ENCODE results near the gene ABLIM2.
"Not testable (repeated sequence)": the region's sequence is repeated elsewhere in the genome, so short reads cannot be mapped to it uniquely, and the experiment has no call there.

ABLIM2 gene

DNA sequence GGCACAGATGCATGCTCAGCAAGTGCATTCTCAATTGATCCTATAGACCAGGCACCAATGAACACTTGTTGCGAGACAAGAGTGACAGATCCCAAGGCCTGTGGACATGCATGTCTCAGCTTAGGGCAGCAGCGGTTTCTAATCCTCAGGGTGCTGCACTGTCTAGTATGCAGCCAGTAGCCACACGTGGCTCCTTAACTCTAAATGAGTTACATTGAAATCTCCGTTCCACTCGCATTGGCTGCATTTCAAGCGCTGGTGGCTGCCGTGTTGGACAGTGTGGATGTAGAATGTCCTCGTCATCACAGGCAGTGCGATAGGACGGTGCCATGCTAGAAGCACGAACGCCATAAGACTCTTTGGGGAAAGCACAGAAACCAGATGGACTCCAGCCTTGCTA is 194.9 kb downstream of the ABLIM2 start:
- no peak for DNase-seq (ENCODE audit: low read depth)

GRCh38 chr4:7962609-7963508 is 195.8 kb downstream of the ABLIM2 start:
- no peak for DNase-seq (ENCODE audit: low read depth)

DNA sequence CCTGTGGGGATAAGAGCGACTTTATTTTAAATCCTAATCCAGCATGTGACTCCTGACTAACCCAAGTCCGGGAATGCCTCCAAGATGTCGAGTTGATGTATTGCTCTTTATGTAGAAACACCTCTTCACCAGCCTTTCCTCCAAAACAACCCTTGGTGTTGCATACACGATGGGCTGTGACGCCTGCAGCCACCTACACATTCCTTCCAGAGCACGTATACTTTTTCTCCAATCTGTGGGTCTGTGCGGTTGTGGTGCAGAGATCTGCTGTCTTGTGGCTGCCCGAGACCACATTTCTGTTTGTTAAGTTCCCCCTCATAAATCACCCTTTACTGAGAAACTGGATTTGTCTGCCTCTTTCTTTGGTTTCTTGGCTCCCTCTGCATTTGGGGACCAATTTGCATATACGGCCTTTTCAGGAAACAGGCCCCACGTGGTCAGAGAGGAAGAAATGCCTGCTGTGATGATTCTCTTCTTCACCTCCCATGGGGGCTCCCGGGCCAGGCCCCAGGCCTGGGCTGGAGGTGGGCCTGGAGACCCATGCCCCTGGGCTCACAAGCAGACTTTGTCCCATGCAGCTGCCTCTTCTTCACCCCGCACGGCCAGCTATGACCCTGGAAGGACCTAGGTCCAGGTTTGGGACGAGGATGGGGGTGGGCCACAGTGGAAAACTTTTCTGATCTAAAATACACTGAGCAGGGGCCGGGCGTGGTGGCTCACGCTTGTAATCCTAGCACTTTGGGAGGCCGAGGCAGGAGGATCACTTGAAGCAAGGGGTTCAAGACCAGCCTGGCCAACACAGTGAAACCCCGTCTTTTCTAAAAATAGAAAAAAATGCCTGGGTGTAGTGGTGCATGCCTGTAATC is 197.6 kb downstream of the ABLIM2 start:
- no peak for DNase-seq (ENCODE audit: low read depth)

- no peak for DNase-seq (ENCODE audit: low read depth)
Observed at GRCh38 chr4:7960017-7960789, 198.4 kb downstream of the ABLIM2 start.

DNA sequence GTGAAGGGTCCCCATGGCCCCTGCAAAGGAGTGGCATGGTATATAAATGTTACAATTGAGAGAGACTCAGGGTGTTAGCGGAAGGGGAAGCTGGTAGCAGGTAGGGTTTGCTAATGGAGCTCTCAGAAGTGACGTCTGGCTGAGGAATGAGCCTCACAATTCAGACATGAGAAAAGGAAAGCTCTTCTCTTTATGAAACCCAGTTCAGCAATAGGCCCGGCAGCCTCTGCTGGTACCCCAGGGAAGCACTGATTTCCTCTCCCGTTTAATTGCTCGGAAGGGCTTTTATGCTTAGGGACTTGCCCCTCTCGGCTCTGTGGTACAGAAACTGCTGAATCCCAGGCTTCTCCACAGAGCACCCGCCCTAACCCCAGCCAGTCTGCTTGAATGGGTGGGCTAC is 199.5 kb downstream of the ABLIM2 start:
- DNase-seq (ENCODE audit: low read depth), result no peak

GRCh38 chr4:7956934-7957656 is 201.5 kb downstream of the ABLIM2 start:
- DNase-seq (ENCODE audit: low read depth), result no peak

- DNase-seq (ENCODE audit: low read depth), result no peak
Observed at GRCh38 chr4:7956270-7956808, 202.3 kb downstream of the ABLIM2 start.

GRCh38 chr4:7955393-7955792 is 203.2 kb downstream of the ABLIM2 start:
- no peak for DNase-seq (ENCODE audit: low read depth)

GRCh38 chr4:7952615-7953014 is 206.0 kb downstream of the ABLIM2 start:
- no peak for DNase-seq (ENCODE audit: low read depth)

GRCh38 chr4:7950301-7951092 is 208.1 kb downstream of the ABLIM2 start:
- DNase-seq (ENCODE audit: low read depth), result no peak

- no peak for DNase-seq (ENCODE audit: low read depth)
Observed at GRCh38 chr4:7949759-7950158, 208.9 kb downstream of the ABLIM2 start.

DNA sequence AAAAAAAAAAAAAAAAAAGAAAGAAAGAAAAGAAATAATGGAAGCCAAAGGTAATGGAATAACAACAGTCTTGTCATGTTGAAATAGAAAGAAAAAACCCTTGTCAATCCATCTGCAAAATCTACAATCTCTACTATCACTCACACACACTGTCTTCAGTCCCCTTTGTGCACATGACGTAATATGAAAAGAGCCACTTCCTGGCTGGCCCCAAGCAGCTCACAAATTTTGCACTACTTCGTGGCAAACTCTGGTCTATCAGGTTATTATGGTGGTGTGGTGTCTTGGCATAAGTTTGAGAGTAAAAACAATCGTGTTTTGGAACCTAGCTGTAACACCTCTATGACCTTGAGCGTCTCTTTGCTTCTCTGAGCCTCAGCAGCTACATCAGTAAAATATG is 210.7 kb downstream of the ABLIM2 start:
- DNase-seq (ENCODE audit: low read depth), result no peak

DNA sequence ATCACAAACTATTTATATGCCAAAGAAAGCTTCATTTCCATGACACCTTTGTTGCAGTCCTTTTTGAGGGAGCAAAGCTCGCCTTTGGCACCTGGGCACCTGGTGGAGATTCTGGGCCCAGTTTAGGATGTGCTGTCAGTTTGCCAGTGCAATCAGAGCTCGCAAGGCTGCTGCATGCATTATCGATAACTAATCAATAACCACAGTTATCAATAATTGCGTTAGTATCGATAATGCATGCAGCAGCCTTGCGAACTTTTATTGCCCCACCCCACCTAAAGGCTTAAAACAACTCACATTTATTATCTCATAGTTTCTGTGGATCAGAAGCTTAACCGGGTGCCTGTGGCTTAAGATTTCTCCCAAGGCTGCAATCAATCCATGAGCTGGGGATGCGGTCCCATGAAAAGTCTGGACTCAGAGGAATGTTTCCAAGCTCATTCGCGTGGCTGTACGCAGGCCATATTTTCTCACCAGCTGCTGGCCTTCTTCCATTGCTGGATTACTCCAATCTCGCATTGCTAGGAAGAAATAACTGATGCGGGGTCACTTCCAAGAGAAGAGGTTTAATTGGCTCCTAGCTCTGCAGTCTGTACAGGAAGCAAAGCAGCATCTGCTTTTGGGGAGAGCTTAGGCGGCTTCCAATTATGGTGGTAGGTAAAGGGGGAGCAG is 212.8 kb downstream of the ABLIM2 start:
- no peak for DNase-seq (ENCODE audit: low read depth)

DNA sequence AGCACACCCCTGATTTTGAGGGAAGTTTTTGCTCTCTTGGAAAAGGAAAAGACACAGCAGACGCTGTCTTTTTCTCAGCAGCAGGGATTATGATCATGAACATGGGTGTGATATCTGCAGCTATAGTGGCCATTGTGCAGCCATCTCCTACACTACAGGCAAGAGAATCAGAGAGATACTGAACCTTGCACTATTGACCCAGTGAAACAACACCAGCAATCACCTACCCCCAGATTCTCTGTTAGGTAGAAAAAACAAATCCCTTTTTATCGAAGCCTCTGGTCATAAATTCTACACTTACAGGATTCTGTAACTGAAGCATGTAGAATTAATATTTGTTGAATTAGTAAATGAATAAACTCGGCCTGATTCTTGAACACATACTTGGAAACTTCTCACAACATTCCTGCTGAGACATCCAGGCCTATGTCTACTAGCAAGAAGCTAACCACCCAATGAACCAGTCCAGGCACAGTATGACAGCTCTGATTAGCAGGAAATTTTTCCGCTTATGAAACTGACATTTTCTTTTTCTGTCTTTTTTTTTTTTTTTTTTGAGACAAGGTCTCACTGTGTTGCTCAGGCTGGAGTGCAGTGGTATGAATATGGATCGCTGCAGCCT is 213.9 kb downstream of the ABLIM2 start:
- DNase-seq (ENCODE audit: low read depth), result no peak

- DNase-seq (ENCODE audit: low read depth), result not testable (repeated sequence)
Observed at GRCh38 chr4:7943688-7944087, 214.9 kb downstream of the ABLIM2 start.

DNA sequence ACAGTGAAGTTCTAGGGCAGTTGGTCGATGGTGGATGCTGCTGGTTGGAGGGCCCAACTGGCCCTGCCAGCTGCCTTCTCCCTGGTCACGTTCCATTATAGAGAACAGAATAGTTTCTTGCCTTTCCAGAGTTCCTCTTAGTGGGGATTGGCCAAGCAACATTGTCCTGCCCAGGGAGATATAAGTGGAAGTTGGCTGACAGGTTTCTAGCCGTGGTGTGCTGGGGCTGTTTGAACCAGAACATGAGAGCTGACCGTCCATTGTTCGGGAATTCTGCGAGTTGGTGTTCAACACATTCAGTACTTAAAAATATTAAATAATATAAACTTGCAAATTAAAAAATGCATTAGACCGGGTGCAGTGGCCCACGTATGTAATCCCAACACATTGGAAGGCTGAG is 215.4 kb downstream of the ABLIM2 start:
- DNase-seq (ENCODE audit: low read depth), result no peak

DNA sequence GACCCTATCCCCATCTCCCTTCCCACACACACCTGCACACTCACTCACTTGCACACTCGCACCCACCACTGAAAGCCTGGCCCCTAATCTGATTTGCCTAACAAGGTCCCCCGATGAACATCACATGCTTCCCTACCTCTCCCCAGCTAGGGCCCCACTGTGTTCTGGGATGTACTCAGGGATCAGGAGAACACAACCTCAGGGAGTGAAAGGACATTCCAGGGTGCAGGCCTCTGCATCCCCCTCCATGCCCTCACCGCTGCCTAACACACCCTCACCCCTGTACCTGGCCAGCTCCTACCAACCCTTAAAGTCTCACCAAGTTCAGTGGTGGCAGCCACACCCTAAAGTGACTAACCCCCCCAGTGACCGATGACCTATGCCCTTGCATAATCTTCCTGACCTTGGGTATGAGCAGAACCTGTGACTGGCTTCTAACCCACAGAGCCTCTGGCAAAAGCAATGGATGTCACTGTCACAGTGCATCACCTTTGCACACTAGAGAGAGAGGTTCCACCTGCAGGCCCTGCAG is 216.6 kb downstream of the ABLIM2 start:
- no peak for DNase-seq (ENCODE audit: low read depth)

DNA sequence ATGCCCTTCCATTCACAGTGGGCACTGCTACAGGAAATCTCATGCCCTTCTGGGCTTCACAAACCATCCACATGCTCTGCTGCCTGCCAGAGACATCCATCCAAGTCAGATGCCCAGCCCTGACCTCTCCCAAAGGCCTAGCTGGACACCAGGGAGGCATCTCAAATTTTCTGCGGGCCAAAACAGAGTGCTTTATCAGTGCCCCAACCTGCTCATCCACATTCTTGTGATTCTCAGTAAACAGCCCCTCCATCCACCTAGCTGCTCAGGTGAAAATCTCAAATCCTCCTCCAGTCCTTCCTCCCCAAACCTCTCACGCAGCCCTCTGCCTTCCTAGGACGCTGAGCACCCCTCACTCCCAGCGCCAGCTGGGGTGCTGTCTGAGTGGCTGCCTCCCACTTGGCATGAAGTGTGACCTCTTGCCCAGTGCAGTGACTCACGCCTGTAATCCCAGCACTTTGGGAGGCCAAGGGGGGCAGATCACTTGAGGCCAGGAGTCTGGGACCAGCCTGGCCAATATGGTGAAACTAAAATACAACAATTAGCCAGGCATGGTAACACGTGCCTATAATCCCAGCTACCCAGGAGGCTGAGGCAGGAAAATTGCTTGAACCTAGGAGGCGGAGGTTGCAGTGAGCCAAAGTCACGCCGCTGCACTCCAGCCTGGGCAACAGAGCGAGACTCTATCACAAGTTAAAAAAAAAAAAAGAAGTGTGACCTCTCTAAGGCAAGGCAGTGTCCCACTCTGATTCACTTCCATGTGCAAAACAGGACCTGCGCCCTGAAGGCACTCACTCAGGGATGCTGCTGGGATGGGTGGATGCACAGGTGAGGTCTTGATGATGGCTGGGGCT is 217.3 kb downstream of the ABLIM2 start:
- DNase-seq (ENCODE audit: low read depth), result no peak
